ENCODE results near the gene ST3GAL4.
"Not testable (repeated sequence)": the region's sequence is repeated elsewhere in the genome, so short reads cannot be mapped to it uniquely, and the experiment has no call there.

Gene ST3GAL4

DNA sequence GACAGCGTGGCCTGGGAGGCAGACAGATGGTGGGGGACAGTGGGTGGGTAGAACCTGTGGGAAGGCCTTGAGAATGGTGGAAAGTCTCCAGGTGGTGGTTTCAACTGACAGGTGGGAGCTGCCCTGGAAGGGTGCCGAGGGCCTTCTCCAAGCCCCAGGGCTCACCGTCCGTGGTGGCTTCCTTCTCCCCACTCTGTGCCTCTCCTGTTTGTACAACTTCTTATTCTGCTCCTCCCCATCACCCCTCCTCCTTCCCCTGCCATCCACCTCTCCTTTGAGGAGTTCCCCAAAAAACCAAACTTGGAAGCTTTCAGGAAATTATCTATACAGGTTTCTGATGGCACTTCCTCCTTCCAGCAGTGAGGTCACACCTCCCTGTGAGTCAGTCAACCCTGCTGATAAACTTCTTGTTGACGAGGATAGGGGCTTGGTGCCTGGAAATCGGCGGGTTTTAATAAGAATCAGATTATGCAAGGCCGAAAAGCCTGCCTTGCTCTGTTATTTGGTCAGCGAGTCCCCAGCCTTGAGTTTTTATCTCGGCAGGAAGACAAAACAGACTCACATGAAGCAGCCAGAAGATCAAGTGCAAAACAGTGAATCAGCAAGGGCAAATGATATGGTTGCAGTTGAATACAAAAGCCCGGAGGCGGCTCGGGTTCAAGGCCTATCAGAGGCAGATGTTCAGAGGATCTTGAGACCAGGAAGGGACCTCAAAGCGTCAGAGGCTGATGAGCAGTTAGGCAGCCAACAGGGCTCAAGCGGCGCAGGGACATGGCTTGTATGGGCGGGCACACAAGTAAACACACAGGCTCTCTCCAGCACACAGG lies 9.5 kb upstream of the ST3GAL4 start:
- DNase-seq (ENCODE audit: low read depth in 2 of 2, low spot score in 1 of 2) = no peak

DNA sequence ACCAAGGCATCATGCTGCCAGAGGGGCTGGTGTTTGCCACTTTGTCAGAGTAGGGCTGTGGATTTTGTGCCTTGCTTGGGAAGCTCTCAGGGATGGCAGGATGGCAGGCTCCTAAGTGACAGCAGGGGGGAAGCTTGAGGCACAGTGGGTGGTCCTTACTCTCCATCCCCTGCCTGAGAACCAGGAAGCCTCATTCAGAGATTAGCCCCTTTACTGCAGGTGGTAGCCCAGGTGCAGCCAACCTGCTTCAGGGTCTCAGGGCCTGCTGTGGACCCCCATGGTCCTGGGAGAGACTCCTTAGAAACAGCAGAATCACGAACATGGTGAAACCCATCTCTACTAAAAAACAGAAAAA lies 8.9 kb upstream of the ST3GAL4 start:
- DNase-seq (ENCODE audit: low read depth in 2 of 2, low spot score in 1 of 2) = no peak

DNA sequence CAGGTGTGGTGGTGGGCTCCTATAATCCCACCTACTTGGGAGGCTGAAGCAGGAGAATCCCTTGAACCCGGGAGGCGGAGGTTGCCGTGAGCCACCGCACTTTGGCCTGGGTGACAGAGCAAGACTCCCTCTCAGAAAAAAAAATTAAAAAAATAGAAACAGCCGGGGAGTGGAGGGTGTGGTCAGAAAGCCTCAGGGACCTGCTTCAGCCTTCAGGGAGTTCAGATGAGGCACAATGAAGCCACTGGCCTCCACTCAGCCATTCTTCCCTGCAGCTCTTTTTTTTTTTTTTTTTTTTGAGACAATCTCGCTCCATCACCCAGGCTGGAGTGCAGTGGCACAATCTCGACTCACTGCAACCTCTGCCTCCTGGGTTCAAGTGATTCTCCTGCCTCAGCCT lies 8.5 kb upstream of the ST3GAL4 start:
- DNase-seq (ENCODE audit: low read depth in 2 of 2, low spot score in 1 of 2) = not testable (repeated sequence)

DNA sequence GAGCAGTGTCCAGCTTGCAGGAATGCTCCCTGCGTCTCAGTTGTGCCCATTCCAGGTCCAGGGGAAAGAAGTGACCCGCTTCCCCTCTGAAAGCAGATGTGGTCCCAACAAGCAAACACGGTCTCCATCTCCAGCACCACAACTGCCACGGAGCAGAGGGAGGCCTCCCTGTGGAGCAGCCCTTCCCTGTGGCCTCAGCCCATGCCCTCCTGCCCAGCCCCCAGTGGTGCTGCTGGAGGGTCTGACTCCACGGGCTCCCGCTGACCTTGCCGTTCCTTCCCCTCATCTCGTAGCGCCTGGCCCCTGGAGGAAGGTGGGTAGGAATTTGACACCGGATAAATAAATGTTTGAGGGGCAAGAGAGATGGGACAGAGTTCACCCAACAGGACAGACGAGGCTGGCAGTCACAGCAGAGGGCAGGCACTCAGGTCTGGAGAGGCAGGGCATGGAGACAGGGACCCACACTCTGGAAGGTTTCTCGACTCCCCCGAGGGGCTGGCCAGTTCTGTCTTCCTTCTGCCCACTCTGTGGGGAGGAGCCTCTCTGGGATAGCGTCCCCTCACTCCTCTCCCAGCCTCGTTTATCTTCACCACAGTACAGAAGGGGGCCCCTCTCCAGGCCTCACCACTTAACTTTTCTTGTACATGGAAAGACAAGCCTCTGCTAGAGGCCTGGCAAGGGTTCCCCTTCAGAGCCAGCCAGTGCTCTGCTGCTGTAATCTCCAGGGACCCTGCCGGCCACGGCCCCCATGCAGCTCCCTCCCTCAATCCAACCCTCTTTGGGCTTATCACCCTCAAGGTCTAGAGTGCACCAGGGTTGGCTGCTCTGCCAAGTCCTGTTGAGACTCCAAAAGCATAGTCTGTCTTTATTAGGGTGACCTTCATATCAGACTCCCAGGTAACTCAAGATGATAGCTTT lies 7.5 kb upstream of the ST3GAL4 start:
- no peak for DNase-seq (ENCODE audit: low read depth in 2 of 2, low spot score in 1 of 2)

DNA sequence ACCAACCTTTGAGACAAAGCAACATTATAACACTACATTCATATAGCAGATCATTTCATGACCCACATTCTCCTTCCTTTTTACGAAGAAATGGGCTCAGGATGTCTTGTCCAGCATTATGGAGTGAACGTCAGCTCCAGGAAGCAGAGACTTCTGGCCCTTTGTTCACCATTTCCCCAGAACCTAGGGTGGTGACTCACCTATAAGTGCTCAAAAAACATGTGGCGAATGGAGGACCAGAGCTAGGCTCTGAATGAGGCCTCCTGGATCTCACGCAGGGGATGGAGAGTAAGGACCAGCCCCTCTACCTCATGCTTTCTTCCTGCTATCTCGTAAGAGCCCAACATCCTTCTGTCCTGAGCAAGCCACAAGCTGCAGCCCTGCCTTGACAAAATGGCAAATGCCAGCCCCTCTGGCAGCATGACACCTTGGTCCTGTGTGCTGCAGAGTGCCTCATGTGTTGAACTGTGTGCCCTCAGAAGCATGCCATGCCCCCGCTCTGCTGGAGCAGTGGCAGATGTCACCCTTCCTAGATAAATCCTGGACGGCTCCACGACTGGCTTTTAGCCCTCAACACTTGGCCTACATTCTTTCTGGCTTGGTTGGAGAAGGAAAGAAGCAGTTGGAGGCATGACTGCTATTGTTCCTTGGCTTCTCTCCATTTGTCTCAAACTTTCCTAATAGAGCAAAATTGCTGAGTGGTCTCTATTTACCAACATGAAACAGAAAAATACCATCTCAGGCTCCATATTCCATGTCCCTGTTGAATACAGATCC lies 6.5 kb upstream of the ST3GAL4 start:
- no peak for DNase-seq (ENCODE audit: low read depth in 2 of 2, low spot score in 1 of 2)

DNA sequence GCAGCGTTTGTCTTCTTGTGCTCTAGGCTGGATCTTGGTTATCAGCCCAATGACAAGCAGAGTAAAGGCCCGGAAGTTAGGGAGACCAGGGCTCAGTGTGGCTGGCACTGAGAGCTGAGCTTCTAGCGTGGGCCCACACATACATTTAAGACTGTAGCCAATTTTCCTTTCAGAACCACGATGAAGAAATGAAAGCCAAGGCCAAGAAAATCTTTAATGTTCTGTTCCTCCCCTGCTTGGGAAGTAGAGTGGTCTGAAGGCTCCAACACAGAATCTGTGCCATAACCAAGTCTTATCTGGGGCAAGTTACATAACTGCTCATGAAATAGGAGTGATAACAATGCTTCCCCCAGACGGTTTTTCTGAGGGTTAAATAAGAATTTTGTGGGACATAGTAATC lies 4.7 kb upstream of the ST3GAL4 start:
- no peak for DNase-seq (ENCODE audit: low read depth in 2 of 2, low spot score in 1 of 2)

DNA sequence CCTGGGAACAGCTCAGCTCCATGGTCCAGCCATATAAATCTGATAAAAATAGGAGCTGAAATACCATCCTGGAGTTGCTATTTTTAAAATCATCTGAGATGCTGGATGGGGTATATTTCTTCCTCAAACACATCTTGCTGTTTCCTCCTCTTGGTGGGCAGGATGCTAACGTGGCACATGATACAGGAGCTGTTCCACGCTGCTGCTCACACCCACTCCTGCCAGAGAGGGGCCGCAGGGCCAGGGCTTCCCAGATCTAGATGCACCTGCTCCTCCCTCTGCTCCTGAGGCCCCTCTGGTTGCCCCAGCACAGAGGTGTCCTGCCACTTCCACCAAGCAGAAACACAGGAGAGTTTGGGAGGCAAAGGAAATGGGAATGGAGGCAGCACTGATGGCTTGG lies 3.3 kb upstream of the ST3GAL4 start:
- no peak for DNase-seq (ENCODE audit: low read depth in 2 of 2, low spot score in 1 of 2)

DNA sequence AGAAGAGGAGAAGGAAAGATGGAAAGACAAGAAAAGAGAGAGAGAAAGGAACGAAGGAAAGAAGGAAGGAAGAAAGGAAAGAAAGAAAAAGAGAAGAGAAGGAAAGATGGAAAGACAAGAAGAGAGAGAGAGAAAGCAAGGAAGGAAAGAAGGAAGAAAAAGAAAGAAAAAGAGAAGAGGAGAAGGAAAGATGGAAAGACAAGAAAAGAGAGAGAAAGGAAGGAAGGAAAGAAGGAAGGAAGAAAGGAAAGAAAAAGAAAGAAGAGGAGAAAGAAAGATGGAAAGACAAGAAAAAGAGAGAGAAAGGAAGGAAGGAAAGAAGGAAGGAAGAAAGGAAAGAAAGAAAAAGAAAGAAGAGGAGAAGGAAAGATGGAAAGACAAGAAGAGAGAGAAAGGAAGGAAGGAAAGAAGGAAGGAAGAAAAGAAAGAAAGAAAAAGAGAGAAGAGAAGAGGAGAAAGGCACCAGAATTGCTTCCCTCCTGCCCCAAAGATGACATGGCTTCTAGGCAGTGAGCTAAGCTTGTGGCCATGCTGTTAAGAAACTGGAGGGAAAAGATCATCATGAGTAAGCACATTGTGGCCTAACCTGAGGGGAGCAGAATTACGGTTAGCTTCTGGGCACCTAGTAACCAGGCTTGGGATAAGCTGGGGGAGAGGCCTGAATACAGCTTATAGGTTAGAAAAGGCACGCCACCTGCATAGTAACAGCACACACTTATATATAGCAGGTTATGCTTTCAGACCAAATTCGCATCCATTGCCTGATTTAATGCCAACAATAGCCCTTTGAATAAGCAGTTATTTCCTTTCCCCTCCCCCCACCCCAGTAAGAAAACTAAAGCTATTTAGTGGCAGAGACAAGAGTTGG lies 2.3 kb upstream of the ST3GAL4 start:
- no peak for DNase-seq (ENCODE audit: low read depth in 2 of 2, low spot score in 1 of 2)

DNA sequence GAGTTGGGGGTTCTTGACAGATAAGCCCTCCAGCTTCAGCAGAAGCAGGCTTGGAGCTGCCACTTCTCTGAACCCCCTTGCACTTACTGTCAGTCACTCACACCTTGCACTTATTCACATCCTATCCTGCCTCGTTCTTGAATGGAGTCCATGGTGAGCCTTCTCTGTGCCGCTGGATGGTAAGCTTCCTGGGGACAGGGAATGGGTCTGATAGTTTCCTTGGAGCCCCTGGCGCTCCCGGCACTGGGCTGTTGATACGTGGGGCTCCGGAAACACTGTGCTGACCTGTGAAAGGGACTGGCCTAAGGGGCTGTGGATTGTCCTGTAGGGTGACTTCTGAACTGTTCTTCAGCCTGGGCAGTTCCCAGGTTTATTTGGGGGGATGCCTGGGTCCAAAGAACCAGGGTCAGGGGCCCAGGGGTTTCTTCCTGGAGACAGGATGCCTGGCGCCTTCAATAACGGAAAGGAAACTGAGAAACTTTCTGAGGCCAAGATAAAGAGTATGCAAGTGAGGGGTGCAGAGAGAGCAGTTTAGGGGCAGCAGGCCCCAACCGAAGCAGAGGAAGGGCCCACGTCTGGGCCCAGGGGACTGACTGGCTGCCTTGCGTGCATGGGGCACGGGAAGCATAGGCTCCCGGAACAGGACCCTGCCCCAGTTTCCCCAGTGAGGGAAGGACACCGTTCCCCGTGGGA lies 709 bp upstream of the ST3GAL4 start:
- DNase-seq (ENCODE audit: low read depth in 2 of 2, low spot score in 1 of 2) = no peak

DNA sequence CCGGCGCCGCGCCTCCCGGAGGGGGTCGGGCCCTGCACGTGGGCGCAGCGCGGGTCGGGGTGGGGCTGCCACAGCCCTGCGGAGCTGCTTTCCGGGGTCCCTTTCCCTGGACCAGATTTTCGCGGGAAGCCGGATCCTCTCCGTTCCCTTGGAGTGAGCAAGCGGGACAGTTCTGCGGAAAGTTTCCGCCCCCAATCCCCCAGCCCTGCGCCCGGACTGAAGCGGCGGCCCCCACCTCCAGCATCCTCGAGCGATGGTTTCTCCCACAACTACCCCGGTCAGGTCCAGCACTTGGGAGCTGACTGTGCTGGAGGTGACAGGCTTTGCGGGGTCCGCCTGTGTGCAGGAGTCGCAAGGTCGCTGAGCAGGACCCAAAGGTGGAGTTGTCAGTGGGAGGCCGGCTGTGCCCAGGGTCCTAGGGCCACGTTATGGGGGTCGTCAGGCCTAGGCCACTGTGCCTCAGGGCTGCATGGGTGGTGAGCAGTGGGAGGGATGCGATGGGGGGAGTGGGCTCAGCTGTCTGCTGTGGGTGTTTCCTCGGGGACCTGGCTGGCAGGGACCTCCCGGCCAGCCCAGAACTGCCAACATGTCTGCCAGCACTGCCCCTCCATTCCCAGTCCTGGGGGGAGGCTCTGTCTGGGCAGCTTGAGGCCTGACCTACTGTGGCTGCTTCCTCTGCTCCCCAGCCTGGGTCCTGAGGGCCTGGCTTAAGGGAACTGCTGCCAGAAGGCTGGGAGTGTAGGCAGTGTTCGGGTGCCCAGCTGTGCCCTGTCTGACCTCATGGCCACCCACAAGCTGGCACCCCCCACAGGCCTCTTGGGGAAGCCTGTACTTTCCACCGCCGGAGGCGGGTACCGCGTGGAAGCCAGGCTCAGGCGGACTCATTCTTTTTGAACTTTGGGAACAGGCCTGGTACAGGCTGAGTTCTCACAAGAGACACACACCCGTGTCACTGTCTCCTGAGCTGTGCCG lies 726 bp downstream of the ST3GAL4 start:
- no peak for DNase-seq (ENCODE audit: low read depth in 2 of 2, low spot score in 1 of 2)

DNA sequence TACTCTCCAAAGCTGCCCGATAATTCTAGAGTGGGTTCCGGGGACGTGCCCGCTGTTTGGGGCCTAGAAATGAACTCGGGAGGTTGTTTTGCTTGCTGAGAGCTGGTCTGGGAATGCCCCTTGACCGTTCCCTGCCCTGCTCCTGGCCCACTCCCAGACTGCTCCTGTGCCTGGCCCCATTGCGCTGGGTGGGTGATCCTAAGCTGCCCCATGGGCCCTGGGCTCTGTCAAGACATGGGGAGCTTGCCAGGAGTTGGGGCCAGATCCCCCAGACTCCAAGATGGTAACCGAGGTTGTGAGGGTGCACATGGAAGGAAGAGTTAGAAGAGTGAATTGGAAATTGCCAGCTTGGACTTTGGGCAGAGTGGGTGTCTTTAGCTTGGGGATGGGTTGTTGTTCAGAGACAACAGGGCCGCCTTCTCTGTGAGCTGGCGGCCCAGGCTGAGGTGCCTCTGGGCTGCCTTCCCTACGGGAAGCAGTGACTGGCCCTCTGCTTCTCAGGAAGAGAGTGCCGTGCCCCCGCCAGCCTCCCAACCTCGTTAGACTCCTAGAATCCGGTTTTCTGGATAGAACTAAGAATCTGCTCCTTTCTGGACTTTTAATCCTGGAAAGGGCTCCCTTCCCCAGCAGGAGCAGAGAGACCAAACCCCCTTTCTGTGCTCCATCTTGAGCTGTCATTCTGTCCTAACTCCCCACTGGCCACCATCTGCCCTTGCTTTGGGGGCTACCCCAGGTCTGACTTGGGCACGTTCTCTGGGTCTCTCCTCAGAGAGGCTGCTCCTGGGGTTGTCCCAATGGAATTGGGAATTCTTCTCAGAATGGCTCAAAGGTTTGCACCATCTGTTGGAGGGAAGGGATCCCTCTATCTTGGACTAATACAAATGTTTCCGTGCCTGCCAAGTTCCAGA lies 1.8 kb downstream of the ST3GAL4 start:
- DNase-seq (ENCODE audit: low read depth in 2 of 2, low spot score in 1 of 2) = no peak

DNA sequence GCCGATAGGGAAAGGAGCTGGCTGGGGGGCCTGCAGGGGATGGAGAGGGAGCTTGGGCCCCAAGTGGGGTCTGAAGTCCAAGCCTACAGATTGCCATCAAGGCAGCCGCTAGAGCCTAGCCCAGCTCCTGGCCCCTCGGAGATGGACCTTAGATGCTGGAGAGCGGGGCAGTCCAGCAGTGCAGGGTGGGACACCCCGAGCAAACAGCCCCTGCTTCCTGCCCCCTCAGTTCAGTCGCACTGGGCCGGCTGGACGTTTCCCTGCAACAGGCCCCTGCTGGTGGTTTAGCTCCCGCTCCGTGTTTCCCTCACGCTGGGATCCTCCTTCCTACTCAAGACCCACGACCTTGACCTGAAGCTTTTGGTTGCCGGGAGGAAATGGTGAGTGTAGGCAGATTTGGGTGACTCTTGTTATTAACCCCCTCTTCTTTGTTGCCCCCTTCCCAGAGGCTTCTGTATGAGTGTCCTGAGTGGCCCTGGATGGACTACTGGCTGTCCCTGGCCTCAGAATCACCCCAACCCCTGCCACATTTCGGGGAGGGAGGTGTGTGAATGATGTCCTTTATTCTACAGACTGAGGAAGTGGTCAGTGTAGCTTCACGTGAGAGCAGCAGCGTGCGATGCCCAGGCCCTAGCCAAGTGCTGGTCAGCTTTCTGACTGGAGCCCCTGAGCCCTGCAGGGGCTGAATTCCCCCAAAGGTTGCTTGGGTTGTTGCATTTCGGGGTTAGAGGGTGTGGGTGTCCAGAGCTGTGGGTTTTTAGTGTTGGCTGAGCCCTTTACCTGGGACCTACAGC lies 2.7 kb downstream of the ST3GAL4 start:
- no peak for DNase-seq (ENCODE audit: low read depth in 2 of 2, low spot score in 1 of 2)

DNA sequence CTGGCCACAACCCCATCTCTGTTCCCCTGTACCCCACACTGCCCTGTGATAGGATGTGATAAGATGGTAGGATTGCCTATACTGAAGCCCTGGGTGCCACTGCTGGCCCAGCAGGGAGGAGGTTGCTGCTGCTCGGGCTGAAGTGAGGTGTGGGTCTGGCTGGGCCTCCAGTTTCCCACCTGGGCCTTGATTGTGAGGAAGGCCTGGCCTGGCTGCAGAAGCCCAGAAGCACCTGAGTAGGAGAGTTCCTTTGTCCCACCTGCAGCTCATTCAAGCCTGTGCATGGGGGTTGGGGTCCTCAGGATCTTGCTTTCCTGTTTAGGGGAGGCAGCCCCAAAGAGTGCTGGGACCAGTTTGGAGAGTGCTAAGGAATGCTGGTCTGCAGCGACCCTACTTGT lies 3.3 kb downstream of the ST3GAL4 start:
- no peak for DNase-seq (ENCODE audit: low read depth in 2 of 2, low spot score in 1 of 2)

DNA sequence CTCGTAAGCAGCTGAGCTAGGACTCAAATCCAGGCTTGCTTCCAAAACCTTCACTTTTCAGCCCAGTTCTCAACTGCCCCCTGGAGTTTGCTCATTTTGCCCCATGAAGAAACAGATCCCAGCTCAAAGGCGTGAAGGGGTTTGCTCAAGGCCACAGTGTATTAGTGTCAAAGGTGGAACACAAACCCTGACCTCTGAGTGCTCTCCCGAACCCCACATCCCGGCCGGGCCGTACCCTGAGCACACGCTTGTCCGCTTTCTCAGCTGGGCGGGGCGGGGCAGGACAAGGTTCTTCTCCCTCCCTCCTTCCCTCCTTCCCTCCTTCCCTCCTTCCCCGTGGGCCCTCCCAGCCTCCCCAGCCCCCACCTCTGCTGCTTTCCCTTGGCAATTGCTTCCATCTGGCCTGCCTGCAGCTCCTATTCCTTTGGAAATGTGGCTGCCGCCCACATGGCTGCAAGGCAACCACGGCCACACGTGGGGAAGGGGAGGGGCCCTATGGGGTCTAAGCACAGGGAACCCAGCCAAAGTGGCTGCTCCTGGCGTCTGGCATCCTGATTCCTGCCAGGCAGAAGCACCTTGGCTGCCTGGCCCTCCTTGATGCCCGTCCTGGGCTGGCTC lies 4.1 kb downstream of the ST3GAL4 start:
- DNase-seq (ENCODE audit: low read depth in 2 of 2, low spot score in 1 of 2) = no peak

DNA sequence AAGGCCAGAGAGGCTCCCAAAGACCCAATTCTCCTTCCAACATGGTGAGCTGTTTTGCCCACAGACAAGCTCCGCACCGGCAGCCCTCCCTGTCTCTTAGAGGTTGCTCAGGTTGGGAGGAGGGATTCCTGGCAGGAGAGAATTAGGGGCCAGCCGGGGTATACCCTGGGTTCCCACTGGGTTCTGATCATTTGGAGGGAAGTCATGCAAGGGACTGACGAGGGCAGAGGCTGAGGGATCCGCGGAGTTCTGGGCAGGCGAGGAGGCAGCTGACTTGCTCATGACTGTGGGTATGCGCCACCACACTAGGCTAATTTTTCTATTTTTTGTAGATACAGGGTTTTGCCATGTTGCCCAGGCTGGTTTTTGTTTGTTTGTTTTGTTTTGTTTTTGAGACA lies 4.6 kb downstream of the ST3GAL4 start:
- no peak for DNase-seq (ENCODE audit: low read depth in 2 of 2, low spot score in 1 of 2)

DNA sequence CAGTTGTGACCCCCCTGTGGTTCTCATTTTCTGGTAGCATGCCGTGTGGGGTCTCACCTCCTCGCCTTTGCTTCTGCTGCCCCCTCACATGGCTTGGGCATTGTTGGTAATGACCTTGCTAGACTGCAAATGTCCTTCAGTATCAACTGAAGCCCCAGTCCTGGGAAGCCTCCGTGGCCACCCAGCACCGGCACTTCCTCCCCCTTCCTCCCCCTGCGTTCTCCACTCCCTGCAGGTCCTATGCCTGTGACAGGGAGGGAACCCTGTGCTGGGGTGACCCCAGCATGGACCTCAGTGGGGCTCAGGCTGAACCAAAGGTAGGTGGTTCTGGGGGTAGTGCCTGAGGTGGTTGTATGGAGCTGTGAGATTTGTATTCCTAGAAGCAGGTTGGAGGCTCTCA lies 5.9 kb downstream of the ST3GAL4 start:
- DNase-seq (ENCODE audit: low read depth in 2 of 2, low spot score in 1 of 2) = no peak

All from stimulated activated CD8-positive, alpha-beta memory T cell treated with anti-CD3 and anti-CD28 coated beads, Interleukin-4, amount 100 ng/mL, for 4 hours (primary cell).